Gastrocnemius medialis (tissue), 4 donors: ENCODE measurements around the gene ZDHHC14.

Experiments
- POLR2A ChIP-seq, 2 donors: fragments of 450-650 bp; IDR thresholded peaks; one replicate each; pipeline ENCODE4 v1.6.1; 2017; ENCODE audit warnings: antibody characterized with exemption in 2 of 2, mild to moderate bottlenecking in 2 of 2, moderate library complexity in 2 of 2
- TF ChIP-seq, protein P1 (sequence below), 5 experiments: fragments of 450-650 bp in 3 of 5; fragments of 200-600 bp in 2 of 5; sonication (generic) in 2 of 5; IDR thresholded peaks in 4 of 5; conservative IDR thresholded peaks in 1 of 5; 1 replicate in 4 of 5; 2 replicates in 1 of 5; pipeline ENCODE4 v1.5.1; 2016 to 2019; ENCODE audit warnings: antibody characterized with exemption in 5 of 5, mild to moderate bottlenecking in 3 of 5, moderate library complexity in 3 of 5

DNA sequence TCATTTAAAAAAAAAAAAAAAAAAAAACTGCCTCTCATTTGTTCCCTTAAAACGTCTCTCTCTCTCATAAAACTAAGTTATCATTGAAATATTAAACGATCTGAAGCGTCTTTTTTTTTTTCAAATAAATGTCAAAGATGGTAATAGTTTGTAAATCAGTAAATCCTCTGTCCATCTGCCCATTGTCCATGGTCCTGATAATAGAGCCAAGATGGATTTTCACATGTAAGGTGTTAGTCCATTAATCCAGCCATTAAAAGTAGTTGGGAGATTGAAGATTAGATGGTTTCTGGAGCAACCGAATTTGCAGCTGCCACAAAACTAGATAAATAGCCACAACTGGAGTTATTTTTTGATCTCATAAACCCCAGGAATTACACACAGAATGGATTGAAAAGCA lies 296.2 kb downstream of the ZDHHC14 start:
- TF ChIP-seq, protein P1, sequence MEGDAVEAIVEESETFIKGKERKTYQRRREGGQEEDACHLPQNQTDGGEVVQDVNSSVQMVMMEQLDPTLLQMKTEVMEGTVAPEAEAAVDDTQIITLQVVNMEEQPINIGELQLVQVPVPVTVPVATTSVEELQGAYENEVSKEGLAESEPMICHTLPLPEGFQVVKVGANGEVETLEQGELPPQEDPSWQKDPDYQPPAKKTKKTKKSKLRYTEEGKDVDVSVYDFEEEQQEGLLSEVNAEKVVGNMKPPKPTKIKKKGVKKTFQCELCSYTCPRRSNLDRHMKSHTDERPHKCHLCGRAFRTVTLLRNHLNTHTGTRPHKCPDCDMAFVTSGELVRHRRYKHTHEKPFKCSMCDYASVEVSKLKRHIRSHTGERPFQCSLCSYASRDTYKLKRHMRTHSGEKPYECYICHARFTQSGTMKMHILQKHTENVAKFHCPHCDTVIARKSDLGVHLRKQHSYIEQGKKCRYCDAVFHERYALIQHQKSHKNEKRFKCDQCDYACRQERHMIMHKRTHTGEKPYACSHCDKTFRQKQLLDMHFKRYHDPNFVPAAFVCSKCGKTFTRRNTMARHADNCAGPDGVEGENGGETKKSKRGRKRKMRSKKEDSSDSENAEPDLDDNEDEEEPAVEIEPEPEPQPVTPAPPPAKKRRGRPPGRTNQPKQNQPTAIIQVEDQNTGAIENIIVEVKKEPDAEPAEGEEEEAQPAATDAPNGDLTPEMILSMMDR (IDR thresholded peaks at IDR 0.05 in 4 of 5, conservative IDR thresholded peaks at IDR 0.05 in 1 of 5), result no peak
- no peak for TF ChIP-seq POLR2A (IDR thresholded peaks at IDR 0.05)
